GM19193 (cell line): ENCODE data around the gene C2CD2L.

Experiments used
- POLR2A ChIP-seq: IDR thresholded peaks from 4 replicates; pipeline ENCODE4 v1.6.1; 2011; ENCODE audit not compliant: insufficient read depth, insufficient read length; ENCODE audit errors: extremely low read depth

The C2CD2L gene

DNA sequence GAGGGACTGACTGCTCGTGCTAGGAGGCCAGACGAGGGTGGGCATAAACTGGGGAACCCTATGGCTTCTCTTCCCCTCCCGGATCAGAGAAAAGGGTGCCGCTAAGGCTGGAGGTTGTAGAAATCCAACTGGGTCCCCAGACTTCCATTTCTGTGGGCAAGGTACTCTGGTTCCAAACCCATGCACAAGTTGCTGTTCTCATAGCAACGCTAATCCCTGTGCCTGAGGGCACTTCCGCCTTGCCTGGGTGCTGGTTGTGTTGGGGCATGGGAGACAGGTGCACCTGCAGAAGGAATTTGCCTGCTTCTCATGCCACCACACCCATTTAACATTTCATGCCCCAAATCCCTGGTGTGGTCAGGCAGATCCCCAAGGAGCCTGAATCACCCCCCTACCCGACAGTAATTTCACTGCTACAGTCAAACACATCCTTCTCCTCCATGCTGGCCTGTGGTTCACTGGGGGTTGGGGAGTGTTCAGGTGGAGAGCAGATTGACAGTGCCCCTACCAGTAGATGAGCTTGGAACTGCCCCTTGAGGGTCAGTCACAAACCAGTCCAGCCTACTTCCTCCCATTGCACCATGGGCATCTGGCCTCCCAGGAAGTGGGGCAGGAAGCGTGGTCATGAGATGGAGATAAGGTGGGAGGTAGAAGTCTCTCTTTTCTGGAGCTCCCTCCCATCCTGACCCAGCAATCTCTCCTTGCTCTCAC, 1.2 kb downstream of the C2CD2L start:
- TF ChIP-seq POLR2A, result no peak

DNA sequence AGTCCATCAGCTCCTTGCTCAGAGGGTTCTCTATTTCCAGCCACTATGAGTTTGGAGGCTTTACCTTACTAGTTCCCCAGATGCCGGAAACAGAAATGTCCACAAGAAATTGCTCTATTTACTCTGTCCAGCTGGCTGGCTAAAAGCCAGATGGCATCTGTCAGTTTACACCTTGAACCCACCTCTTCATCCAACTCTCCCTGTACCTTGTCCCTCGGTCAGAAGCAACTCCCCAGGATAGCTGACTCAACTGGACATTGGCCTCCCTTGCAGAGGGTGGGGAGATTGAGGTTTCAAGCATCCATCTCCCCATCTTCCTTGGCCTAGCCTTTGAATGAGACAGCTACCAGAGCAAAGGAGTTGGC, 1.7 kb downstream of the C2CD2L start:
- no peak for TF ChIP-seq POLR2A

GRCh38 chr11:119109843-119110242, 2.7 kb downstream of the C2CD2L start:
- TF ChIP-seq POLR2A, result no peak

GRCh38 chr11:119110439-119110838, 3.3 kb downstream of the C2CD2L start:
- TF ChIP-seq POLR2A, result no peak

DNA sequence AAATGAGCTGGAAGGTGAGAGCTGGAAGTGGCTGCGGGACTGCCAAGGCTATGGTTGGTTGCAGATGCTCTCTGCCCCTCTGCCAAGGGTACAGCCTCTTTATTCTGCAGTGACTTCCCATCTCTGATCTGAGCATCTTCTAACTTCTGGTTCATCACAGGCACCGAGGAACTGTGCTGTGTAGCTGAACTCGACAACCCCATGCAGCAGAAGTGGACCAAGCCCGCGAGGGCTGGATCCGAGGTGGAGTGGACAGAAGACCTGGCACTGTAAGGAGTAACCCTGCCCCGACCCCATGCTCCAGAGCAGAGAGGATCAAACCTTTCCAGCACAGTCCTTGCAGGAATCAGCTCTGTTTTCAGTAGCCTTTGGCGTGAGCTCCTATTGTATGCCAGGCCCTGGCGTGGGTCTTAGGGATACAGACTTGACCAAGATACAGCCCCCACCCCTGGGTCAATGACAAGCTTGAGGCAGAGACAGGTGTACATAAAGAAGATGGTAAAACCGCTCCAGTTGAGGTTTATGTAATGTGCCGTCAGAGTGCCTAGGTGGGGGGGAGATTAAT, 4.3 kb downstream of the C2CD2L start:
- no peak for TF ChIP-seq POLR2A

DNA sequence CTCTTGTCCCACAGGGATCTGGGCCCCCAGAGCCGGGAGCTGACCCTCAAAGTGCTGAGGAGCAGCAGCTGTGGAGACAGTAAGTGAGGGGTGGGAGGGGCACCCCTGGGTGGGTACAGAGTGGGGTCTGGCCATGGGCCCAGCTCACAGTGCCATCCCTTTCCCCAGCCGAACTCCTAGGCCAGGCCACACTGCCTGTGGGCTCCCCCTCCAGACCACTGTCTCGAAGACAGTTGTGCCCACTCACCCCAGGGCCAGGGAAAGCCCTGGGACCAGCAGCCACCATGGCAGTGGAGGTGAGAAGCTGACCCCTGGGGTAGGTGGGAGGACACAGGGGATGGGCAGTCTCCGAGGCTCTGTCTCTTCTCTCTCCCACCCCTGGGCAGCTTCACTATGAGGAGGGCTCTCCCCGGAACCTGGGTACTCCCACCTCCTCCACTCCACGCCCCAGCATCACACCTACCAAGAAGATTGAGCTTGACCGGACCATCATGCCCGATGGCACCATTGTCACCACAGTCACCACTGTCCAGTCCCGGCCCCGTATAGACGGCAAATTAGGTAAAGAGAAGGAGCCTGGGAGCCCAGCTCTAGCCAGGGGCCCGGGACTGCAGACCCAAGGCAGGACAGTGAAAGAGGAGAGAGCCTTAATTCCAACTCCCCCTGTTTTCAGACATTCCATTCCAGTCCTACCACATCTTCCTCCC, 5.3 kb downstream of the C2CD2L start:
- no peak for TF ChIP-seq POLR2A

DNA sequence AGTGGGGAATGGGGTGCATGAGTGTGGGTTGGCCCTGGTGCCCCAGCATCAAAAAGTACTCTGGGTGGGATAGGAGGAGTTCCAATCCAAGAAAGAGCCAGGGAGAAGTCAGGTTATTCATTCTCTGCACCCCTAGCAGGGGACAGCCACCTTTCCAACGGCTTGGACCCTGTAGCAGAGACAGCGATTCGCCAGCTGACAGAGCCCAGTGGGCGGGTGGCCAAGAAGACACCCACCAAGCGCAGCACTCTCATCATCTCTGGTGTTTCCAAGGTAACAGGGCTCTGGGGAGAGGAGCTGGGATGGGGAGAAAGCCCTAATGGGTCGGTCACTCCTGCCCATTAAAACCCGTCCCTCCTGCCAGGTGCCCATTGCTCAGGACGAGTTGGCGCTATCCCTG, 6.6 kb downstream of the C2CD2L start:
- TF ChIP-seq POLR2A, result no peak

DNA sequence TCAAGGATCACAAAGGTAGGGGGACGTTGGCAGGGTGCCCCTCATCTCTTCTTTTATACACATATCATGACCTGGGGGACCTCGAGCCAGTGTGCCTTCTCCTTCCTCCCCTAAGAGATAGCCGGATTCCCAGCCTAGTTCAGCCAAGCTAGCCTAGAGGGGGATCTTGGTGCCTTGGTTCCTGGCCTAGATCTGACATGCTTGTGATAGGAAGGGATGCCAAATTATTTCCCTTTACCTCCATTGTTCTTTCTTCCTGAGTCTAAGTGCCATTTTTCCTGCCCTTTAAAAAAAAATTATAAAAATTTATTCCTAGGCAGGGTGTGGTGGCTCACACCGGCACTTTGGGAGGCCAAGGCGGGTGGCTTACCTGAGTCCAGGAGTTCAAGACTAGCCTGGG, 7.2 kb downstream of the C2CD2L start:
- no peak for TF ChIP-seq POLR2A

DNA sequence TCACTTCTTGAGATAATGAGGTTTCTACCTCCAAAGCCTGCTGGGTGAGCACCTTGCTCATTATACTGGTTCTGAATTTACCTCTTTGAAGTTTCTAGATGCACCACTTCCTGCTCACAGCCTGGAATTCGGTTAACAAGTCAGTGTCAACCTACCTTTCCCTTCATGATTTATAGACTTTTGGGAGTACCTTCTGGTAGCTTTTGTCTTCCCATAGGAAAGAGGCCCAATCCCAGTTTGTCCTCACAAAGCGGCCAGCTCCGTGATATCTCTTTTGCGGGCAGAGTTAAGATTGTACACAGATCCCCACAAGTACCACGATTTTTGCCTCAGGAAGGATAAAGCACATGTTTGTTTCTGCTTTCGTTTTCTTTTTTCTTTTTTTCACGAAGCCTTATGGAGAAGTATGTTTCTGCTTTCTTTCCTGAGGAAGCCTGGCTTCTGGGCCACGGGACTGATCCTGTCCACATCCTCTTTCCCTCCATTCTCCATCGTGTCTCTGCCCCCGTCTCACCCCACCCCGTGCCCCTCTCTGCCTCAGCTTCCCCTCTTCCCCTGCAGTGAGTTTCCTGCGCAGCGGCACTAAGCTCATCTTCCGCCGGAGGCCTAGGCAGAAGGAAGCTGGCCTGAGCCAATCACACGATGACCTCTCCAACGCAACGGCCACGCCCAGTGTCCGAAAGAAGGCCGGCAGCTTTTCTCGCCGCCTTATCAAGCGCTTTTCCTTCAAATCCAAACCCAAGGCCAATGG, 8.5 kb downstream of the C2CD2L start:
- TF ChIP-seq POLR2A, result no peak

DNA sequence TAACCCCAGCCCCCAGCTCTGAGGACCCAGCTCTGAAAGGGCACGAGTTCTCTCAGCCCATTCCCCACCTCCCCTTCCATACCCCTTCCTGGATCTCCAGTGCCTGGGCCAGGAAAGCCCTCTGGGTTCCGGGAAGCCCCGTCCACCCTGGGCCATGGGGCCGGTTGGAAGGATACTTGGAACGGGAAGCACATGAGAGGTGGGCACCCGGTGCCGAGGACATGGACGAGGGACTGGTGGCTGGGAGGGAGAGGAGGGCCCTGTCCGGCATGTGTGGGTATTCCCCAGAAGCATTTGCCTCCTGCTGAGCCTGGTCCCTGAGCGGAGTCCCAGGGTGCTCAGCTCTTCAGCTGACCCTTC, 9.1 kb downstream of the C2CD2L start:
- TF ChIP-seq POLR2A, result no peak

GRCh38 chr11:119116601-119117000, 9.5 kb downstream of the C2CD2L start:
- TF ChIP-seq POLR2A, result no peak

DNA sequence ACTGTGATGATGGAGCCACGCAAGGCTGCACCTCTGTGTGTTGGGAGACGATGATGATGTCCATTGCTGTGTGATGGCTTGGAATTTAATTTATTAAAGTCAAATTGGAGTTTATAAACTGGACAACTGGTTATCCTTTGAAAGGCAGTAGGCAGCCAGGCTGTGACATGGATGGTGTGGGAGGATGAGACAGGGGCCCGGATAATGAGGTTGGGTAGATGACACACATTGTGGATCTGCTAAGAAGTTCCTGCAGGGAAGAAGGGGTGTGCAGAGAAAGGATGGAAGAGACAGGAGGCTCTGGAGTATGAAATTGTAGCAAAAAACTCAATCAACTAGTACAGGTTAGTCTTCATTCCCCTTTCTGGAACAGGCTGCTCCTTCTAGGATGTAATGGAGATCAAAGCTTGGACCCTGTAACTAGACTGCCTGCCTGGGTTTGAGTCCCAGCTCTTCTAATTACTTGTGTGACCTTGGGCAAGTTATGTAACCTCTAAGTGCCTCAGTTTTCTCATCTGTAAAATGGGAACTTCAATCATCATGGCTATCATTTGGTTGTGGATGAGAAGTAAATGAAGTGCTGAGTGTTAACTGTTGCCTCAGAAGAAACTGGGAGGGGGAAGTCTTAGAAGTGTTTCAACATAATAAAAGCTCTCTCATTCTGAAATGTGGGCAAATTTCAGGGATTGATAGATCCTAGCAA, 10.0 kb downstream of the C2CD2L start:
- TF ChIP-seq POLR2A, result no peak

GRCh38 chr11:119118227-119118626, 11.1 kb downstream of the C2CD2L start:
- TF ChIP-seq POLR2A, result no peak

DNA sequence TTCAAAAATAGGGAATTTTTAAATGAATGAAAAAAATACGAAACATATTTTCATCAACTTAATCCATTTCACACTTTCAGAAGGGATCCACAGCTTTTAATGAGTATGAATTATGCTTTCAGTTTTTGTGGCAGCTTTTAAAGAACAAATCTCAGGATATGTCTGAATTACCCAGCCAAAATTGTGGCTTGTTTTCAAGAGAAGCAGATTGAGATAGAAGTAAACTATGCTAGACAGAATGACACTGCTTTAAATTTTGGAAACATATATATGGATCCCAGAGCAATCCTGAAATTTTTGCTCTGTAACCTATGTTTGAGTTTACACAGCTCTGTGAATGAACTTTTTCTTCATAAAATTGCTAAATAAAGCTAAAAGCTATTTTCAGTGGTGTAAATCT, 11.8 kb downstream of the C2CD2L start:
- TF ChIP-seq POLR2A, result no peak

- TF ChIP-seq POLR2A, result no peak
These were observed 13.5 kb downstream of the C2CD2L start for GRCh38 chr11:119120639-119121007.
